GM23248 (cell line): Measurements from ENCODE around the gene LRP1-AS. TPM values are rescaled to one million over a fixed set of nuclear protein-coding genes. Genes with fewer than 3 reads are reported as not detected.

Experiments
- DNase-seq: peaks from one replicate; pipeline ENCODE4 v3.0.0-alpha.2; 2015
- H2AFZ ChIP-seq: fragments of 200-600 bp; sonication (generic); 2 replicates; pipeline ENCODE4 v1.6.1; 2016; ENCODE audit warnings: antibody characterized with exemption
- H3F3A ChIP-seq: fragments of 200-600 bp; sonication (generic); 2 replicates; pipeline ENCODE4 v1.6.1; 2016; ENCODE audit warnings: mild to moderate bottlenecking, antibody characterized with exemption, mixed run types; ENCODE audit not compliant: insufficient read depth
- H3K27ac ChIP-seq: fragments of 200-600 bp; sonication (generic); 2 replicates; pipeline ENCODE4 v1.5.1; 2016; ENCODE audit warnings: mild to moderate bottlenecking
- H3K27me3 ChIP-seq: fragments of 200-600 bp; sonication (generic); replicated peaks from 2 replicates; pipeline ENCODE4 v1.6.1; 2016; ENCODE audit warnings: mild to moderate bottlenecking; ENCODE audit not compliant: insufficient read depth
- H3K36me3 ChIP-seq: fragments of 200-600 bp; sonication (generic); 2 replicates; pipeline ENCODE4 v1.6.1; 2016; ENCODE audit warnings: low read depth, mild to moderate bottlenecking
- H3K4me1 ChIP-seq: fragments of 200-600 bp; sonication (generic); 2 replicates; pipeline ENCODE4 v1.6.1; 2016; ENCODE audit warnings: mild to moderate bottlenecking; ENCODE audit not compliant: insufficient read depth
- H3K4me2 ChIP-seq: fragments of 200-600 bp; sonication (generic); one replicate; pipeline ENCODE4 v1.6.1; 2016; ENCODE audit warnings: mild to moderate bottlenecking; ENCODE audit not compliant: unreplicated experiment
- H3K4me3 ChIP-seq: fragments of 200-600 bp; sonication (generic); 2 replicates; pipeline ENCODE4 v1.5.1; 2016; ENCODE audit warnings: mild to moderate bottlenecking
- H3K79me2 ChIP-seq: fragments of 200-600 bp; sonication (generic); 2 replicates; pipeline ENCODE4 v1.6.1; 2016; ENCODE audit warnings: mild to moderate bottlenecking; ENCODE audit not compliant: insufficient read depth
- H3K9ac ChIP-seq: fragments of 200-600 bp; sonication (generic); 2 replicates; pipeline ENCODE4 v1.6.1; 2016; ENCODE audit warnings: mild to moderate bottlenecking
- H3K9me2 ChIP-seq: fragments of 200-600 bp; sonication (generic); 2 replicates; pipeline ENCODE4 v1.6.1; 2016; ENCODE audit warnings: mixed run types, mild to moderate bottlenecking, moderate library complexity; ENCODE audit not compliant: insufficient read depth
- H3K9me3 ChIP-seq: fragments of 200-600 bp; sonication (generic); one replicate; pipeline ENCODE4 v1.6.1; 2017; ENCODE audit warnings: low read depth
- H4K20me1 ChIP-seq: fragments of 200-600 bp; sonication (generic); 2 replicates; pipeline ENCODE4 v1.6.0; 2016; ENCODE audit not compliant: insufficient read depth
- EZH2 ChIP-seq: fragments of 200-600 bp; sonication (generic); IDR thresholded peaks from 2 replicates; pipeline ENCODE4 v1.6.1; 2018; ENCODE audit warnings: antibody characterized with exemption, mild to moderate bottlenecking; ENCODE audit not compliant: insufficient read depth, poor library complexity, severe bottlenecking
- EZH2phosphoT487 ChIP-seq: fragments of 200-600 bp; sonication (generic); IDR thresholded peaks from 2 replicates; pipeline ENCODE4 v1.6.1; 2018; ENCODE audit warnings: antibody characterized with exemption, moderate library complexity, mild to moderate bottlenecking, low read depth; ENCODE audit not compliant: insufficient read depth
- WGBS, 2 experiments: methylation state at CpG; one replicate each; pipeline ENCODE4 v1.1.6; 2015 to 2017; ENCODE audit warnings: low lambda C conversion rate in 2 of 2, low coverage in 1 of 2; ENCODE audit errors: missing lambda C conversion rate in 2 of 2; 5-methylcytosine and 5-hydroxymethylcytosine counted together
- in situ Hi-C: fragments of 300-500 bp; cut with MboI; formaldehyde crosslinking; loops from 2 replicates; pipeline ENCODE4 v1.15.0; 2020
- polyA plus RNA-seq: library from polyadenylated mRNA; unstranded; fragments of >200 nt; fragmentation: Nextera tagmentation; extraction: Ambion mirVana; gene quantifications from 2 replicates; pipeline ENCODE4 v1.2.1, GENCODE V29; 2016
- total RNA-seq: library from RNA; depleted of rRNA; stranded (reverse); fragments of >200 nt; shearing (Covaris generic); gene quantifications from 2 replicates; pipeline ENCODE4 v1.2.3, GENCODE V29; 2014

The LRP1-AS gene
- total and polyA plus RNA-seq, 2 experiments from 2014 or later, result 0.60 TPM; not detected in 1

- H2AFZ ChIP-seq, result no peak overlapping the region
- no peaks in the 10 kb centered on the region for H3K9me3 ChIP-seq
- no peaks in the 10 kb centered on the region for H4K20me1 ChIP-seq
- no peaks in the 10 kb centered on the region for H3K27me3 ChIP-seq
- H3K27ac ChIP-seq, result no peak overlapping the region
- H3K9ac ChIP-seq, result no peak overlapping the region
- in situ Hi-C loops, result no loop called here
- H3K4me2 ChIP-seq, result no peak overlapping the region
- peaks cover 61% of the 10 kb centered on the region for H3K36me3 ChIP-seq
- TF ChIP-seq EZH2 (no peak), EZH2phosphoT487 (no peak)
- H3K79me2 ChIP-seq, result peaks cover 50% of the 10 kb centered on the region
- no peak for DNase-seq
- WGBS, 2 experiments, result 85 to 89% methylated on average over 12 of the region's 12 CpGs
- peaks cover 45% of the 10 kb centered on the region for H3F3A ChIP-seq
- no peaks in the 10 kb centered on the region for H3K4me1 ChIP-seq
- H3K4me3 ChIP-seq, result no peak overlapping the region
- H3K9me2 ChIP-seq, result no peaks in the 10 kb centered on the region
Observed at GRCh38 chr12:57185906-57186508, 38.6 kb upstream of the LRP1-AS start.

GRCh38 chr12:57185403-57185802 lies 38.0 kb upstream of the LRP1-AS start:
- Histone ChIP-seq H3K27ac (no peak overlapping the region), H3K27me3 (no peaks in the 10 kb centered on the region), H3K4me1 (no peaks in the 10 kb centered on the region), H2AFZ (no peak overlapping the region), H3K9me3 (no peaks in the 10 kb centered on the region), H3K9ac (no peak overlapping the region), H4K20me1 (no peaks in the 10 kb centered on the region), H3K9me2 (no peaks in the 10 kb centered on the region), H3K79me2 (peaks cover 50% of the 10 kb centered on the region), H3K36me3 (peaks cover 66% of the 10 kb centered on the region), H3K4me3 (no peak overlapping the region), H3F3A (peaks cover 45% of the 10 kb centered on the region), H3K4me2 (no peak overlapping the region)
- in situ Hi-C loops, result no loop called here
- DNase-seq, result no peak
- WGBS, 2 experiments, result 82 to 85% methylated on average over 25 of the region's 25 CpGs
- TF ChIP-seq EZH2phosphoT487, result no peak
- no peak for TF ChIP-seq EZH2

GRCh38 chr12:57183939-57184725 lies 36.7 kb upstream of the LRP1-AS start:
- WGBS, 2 experiments, result 86% methylated on average over 20 to 22 of the region's 22 CpGs
- H3K4me2 ChIP-seq, result no peak overlapping the region
- DNase-seq, result no peak
- H3K9me3 ChIP-seq, result no peaks in the 10 kb centered on the region
- H3K36me3 ChIP-seq, result peaks cover 69% of the 10 kb centered on the region
- no peak overlapping the region for H3K27ac ChIP-seq
- H2AFZ ChIP-seq, result no peak overlapping the region
- H3F3A ChIP-seq, result peaks cover 38% of the 10 kb centered on the region
- H3K9me2 ChIP-seq, result no peaks in the 10 kb centered on the region
- H3K9ac ChIP-seq, result no peak overlapping the region
- H3K79me2 ChIP-seq, result peaks cover 57% of the 10 kb centered on the region
- H3K4me1 ChIP-seq, result no peaks in the 10 kb centered on the region
- no peaks in the 10 kb centered on the region for H3K27me3 ChIP-seq
- no peak for TF ChIP-seq EZH2
- TF ChIP-seq EZH2phosphoT487, result no peak
- in situ Hi-C loops, result no loop called here
- no peaks in the 10 kb centered on the region for H4K20me1 ChIP-seq
- no peak overlapping the region for H3K4me3 ChIP-seq

GRCh38 chr12:57182918-57183575 lies 35.6 kb upstream of the LRP1-AS start:
- no peaks in the 10 kb centered on the region for H3K9me3 ChIP-seq
- H3K4me3 ChIP-seq, result no peak overlapping the region
- in situ Hi-C loops, result no loop called here
- no peaks in the 10 kb centered on the region for H3K4me1 ChIP-seq
- H3K4me2 ChIP-seq, result no peak overlapping the region
- peaks cover 68% of the 10 kb centered on the region for H3K79me2 ChIP-seq
- no peak overlapping the region for H2AFZ ChIP-seq
- peak; percentile 77 for DNase-seq
- H3F3A ChIP-seq, result peaks cover 38% of the 10 kb centered on the region
- H3K36me3 ChIP-seq, result peaks cover 71% of the 10 kb centered on the region
- H3K9ac ChIP-seq, result no peak overlapping the region
- no peak for TF ChIP-seq EZH2phosphoT487
- no peak for TF ChIP-seq EZH2
- 73 to 75% methylated on average over 13 of the region's 13 CpGs for WGBS, 2 experiments
- no peaks in the 10 kb centered on the region for H3K9me2 ChIP-seq
- H4K20me1 ChIP-seq, result no peaks in the 10 kb centered on the region
- H3K27ac ChIP-seq, result no peak overlapping the region
- H3K27me3 ChIP-seq, result no peaks in the 10 kb centered on the region
